GM12873 (cell line): Measurements from ENCODE around the gene ALG10.

ENCODE experiments used
- CTCF ChIP-seq: IDR thresholded peaks from 2 replicates; pipeline ENCODE4 v1.5.1; 2012; ENCODE audit warnings: low read depth, mild to moderate bottlenecking, moderate library complexity, low read length, control low read depth; ENCODE audit not compliant: insufficient read depth; ENCODE audit errors: missing control alignments

The ALG10 gene

GRCh38 chr12:34021071-34021470 is 1.2 kb upstream of the ALG10 start:
- no peak for TF ChIP-seq CTCF

- no peak for TF ChIP-seq CTCF
Observed at GRCh38 chr12:34030591-34030990, 8.3 kb downstream of the ALG10 start.

GRCh38 chr12:34033628-34034296 is 11.5 kb downstream of the ALG10 start:
- peak; percentile 30 for TF ChIP-seq CTCF

GRCh38 chr12:34038357-34038756 is 16.1 kb downstream of the ALG10 start:
- TF ChIP-seq CTCF: peak; percentile 2

GRCh38 chr12:34046570-34046969 is 24.3 kb downstream of the ALG10 start:
- TF ChIP-seq CTCF: no peak

GRCh38 chr12:34048714-34049113 is 26.4 kb downstream of the ALG10 start:
- no peak for TF ChIP-seq CTCF

- no peak for TF ChIP-seq CTCF
Observed at GRCh38 chr12:34051486-34051885, 29.2 kb downstream of the ALG10 start.
